Uterus (tissue), 4 donors: ENCODE measurements around the gene NFATC1. TPM values are rescaled to one million over a fixed set of nuclear protein-coding genes. Genes with fewer than 3 reads are reported as not detected.

Source experiments
- DNase-seq, 2 donors: peaks; one replicate each; pipeline ENCODE4 v3.0.0-alpha.2; 2019 to 2020
- H3K27ac ChIP-seq, 2 donors: fragments of 200-600 bp; sonication (generic); 1 replicate in 1 of 2; 2 replicates in 1 of 2; pipeline ENCODE4 v1.5.1; 2016 to 2018
- H3K27me3 ChIP-seq, 2 donors: fragments of 200-600 bp; sonication (generic); one replicate each; pipeline ENCODE4 v1.5.1; 2018 to 2019; ENCODE audit warnings: control low read depth in 1 of 2
- H3K36me3 ChIP-seq, 2 donors: fragments of 200-600 bp; sonication (generic); one replicate each; pipeline ENCODE4 v1.5.1; 2019; ENCODE audit warnings: control low read depth in 1 of 2
- H3K4me1 ChIP-seq, 2 donors: fragments of 200-600 bp; sonication (generic); one replicate each; pipeline ENCODE4 v1.5.1; 2018 to 2019; ENCODE audit warnings: control low read depth in 1 of 2
- H3K4me3 ChIP-seq, 2 donors: fragments of 200-600 bp; sonication (generic); 1 replicate in 1 of 2; 2 replicates in 1 of 2; pipeline ENCODE4 v1.5.1; 2018 to 2019; ENCODE audit warnings: mild to moderate bottlenecking in 1 of 2
- H3K9me3 ChIP-seq, 2 donors: fragments of 200-600 bp; sonication (generic); one replicate each; pipeline ENCODE4 v1.5.1; 2019; ENCODE audit warnings: control low read depth in 1 of 2
- CTCF ChIP-seq, 4 experiments: fragments of 200-600 bp in 2 of 4; fragments of 450-650 bp in 2 of 4; sonication (generic) in 2 of 4; IDR thresholded peaks; one replicate each; pipeline ENCODE4 v1.5.1; 2016 to 2019; ENCODE audit warnings: antibody characterized with exemption in 4 of 4, mild to moderate bottlenecking in 2 of 4, moderate library complexity in 1 of 4
- POLR2A ChIP-seq, 2 donors: fragments of 450-650 bp; IDR thresholded peaks; one replicate each; pipeline ENCODE4 v1.6.1; 2016; ENCODE audit warnings: antibody characterized with exemption in 2 of 2, mild to moderate bottlenecking in 1 of 2, moderate library complexity in 1 of 2
- intact Hi-C: fragments of 100-400 bp; cut with DNase I; formaldehyde crosslinking; loops from one replicate; pipeline ENCODE4 v1.15.1; 2023; ENCODE audit warnings: low total_unique reads
- total RNA-seq, 4 donors: library from RNA; depleted of rRNA in 3 of 4; stranded (reverse); fragments of >200 nt in 3 of 4; gene quantifications; one replicate each; pipeline versions ENCODE4 v1.1.0 to v1.2.4, GENCODE V29; 2014 to 2023
- donor health status: DM: yes; HTN: yes; CAD: no.

NFATC1 gene
- total RNA-seq, 4 donors from 2014 or later = 9.2 to 25.1 (median 14.6) TPM

GRCh38 chr18:79410731-79411613 lies 15.2 kb downstream of the NFATC1 start:
- Histone ChIP-seq H3K27ac (no peak overlapping the region), H3K27me3 (no peaks in the 10 kb centered on the region), H3K36me3 (no peaks in the 10 kb centered on the region), H3K4me3 (no peak overlapping the region), H3K9me3 (no peaks in the 10 kb centered on the region), H3K4me1 (no peaks in the 10 kb centered on the region)
- DNase-seq = no peak
- intact Hi-C loops = no loop called here
- TF ChIP-seq POLR2A (IDR thresholded peaks at IDR 0.05) (no peak), CTCF (IDR thresholded peaks at IDR 0.05) (no peak)

DNA sequence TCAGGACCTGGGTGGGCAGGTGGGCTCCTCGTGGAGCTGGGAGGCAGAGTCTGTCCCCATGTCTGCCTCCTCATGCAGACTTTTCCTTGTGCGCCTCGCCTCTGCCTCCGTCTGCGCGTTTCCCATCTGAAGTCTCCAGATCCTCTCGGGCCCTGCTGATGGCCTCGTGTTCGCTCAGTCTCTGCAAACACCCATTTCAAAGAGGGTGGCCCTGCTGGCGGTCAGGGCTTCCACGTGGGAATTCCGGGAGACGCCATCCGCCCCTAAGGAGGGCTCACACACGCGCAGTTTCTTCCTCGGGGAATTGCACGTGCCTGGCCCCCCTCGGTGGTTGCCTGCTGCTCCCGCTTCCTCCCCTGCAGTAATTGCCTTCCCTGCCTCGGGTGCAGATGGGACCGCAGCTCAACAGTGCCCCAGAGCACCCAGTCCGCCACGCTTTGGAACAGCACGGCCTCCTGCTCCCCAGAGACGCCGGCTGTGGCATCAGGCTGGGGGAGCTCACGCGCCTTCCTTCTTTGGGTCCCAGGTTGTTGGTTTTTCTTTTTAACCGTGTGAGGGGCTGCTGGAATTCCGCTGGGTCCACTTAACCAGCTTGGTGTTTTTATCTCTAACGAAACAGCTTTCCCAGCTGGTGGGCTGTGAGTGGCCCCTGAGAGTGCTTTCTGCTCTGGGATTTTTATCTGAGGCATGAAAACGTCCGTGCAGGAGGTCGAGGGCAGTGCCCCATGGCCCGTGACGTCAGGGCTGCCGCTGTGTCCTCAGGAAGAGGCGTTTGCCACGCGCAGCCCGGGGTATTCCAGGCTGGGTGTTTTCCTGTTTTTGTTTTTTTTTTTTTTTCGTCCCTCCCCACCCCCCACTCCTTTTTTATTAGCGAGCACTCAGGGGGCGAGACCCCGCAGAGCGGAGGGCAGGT lies 16.1 kb downstream of the NFATC1 start:
- Histone ChIP-seq H3K27ac (no peak overlapping the region), H3K36me3 (no peaks in the 10 kb centered on the region), H3K4me1 (no peaks in the 10 kb centered on the region), H3K9me3 (no peaks in the 10 kb centered on the region), H3K4me3 (no peak overlapping the region), H3K27me3 (no peaks in the 10 kb centered on the region)
- intact Hi-C loops = no loop called here
- TF ChIP-seq POLR2A (IDR thresholded peaks at IDR 0.05) (no peak), CTCF (IDR thresholded peaks at IDR 0.05) (no peak)
- no peak for DNase-seq

DNA sequence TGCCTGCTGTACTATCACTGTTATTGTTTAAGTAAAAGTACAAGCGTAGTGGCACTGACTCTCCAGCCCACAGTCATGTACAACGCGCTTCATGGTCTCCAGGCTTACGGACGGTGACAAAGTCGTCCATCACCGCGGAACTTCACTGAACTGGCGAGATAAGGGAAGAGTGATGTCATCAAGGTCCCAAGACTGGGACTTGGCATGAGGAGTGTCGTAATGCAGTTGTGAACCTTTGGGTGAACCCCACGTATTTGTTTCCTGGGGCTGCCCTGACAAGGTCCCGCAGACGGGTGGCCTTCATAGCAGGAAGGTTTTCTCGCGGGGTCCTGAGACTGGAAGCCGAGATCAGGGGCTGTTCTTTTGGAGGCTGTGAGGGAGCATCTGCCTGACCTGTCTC lies 17.3 kb downstream of the NFATC1 start:
- H3K9me3 ChIP-seq = no peaks in the 10 kb centered on the region
- no peaks in the 10 kb centered on the region for H3K27me3 ChIP-seq
- no peaks in the 10 kb centered on the region for H3K4me1 ChIP-seq
- TF ChIP-seq POLR2A (IDR thresholded peaks at IDR 0.05) (no peak), CTCF (IDR thresholded peaks at IDR 0.05) (no peak)
- intact Hi-C loops = no loop called here
- H3K27ac ChIP-seq = no peak overlapping the region
- no peak overlapping the region for H3K4me3 ChIP-seq
- DNase-seq = no peak
- no peaks in the 10 kb centered on the region for H3K36me3 ChIP-seq

DNA sequence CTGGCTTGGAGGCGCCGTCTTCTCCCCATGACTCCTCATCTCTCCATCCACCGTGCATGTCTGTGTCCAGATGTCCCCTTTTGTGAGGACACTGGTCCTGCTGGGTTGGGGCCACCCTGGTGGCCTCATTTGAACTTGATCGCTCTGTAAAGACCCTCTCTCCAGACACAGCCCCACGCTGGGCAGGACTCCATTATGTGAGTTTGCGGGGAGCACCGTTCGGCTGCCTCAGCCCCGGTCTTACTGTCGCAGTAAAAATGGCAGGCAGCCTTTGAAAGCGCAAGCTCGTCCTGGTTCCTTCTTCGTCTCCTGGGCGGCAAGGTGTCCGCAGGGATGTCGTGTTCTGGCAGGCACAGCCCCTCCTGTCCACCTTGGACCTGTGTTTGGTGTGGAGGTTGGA lies 17.7 kb downstream of the NFATC1 start:
- Histone ChIP-seq H3K4me1 (no peaks in the 10 kb centered on the region), H3K27me3 (no peaks in the 10 kb centered on the region), H3K9me3 (no peaks in the 10 kb centered on the region), H3K4me3 (no peak overlapping the region), H3K36me3 (no peaks in the 10 kb centered on the region), H3K27ac (no peak overlapping the region)
- DNase-seq = no peak
- intact Hi-C loops = no loop called here
- TF ChIP-seq CTCF (IDR thresholded peaks at IDR 0.05) (no peak), POLR2A (IDR thresholded peaks at IDR 0.05) (no peak)

DNA sequence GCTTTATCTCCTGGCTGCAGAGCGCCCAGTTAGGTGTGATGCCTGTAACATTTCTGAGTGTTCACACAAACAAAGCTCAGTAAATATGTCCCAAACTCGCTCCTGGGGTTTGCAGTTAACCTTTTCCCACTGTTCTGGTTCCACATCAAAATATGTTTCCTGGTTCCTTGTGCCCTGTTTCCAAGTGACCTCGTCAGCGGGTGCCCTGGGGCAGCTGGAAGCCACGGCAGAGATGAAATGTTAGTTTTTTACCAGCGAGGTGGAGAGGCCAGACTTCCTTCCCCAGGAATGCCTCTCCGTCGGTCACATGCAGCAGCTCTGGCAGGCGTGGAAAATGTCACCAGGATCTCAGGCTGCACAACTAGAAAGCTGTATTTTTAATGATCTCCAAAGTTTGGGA lies 18.2 kb downstream of the NFATC1 start:
- Histone ChIP-seq H3K36me3 (no peaks in the 10 kb centered on the region), H3K9me3 (no peaks in the 10 kb centered on the region), H3K4me3 (no peak overlapping the region), H3K27ac (no peak overlapping the region), H3K4me1 (no peaks in the 10 kb centered on the region), H3K27me3 (no peaks in the 10 kb centered on the region)
- TF ChIP-seq POLR2A (IDR thresholded peaks at IDR 0.05) = no peak
- TF ChIP-seq CTCF (IDR thresholded peaks at IDR 0.05) = no peak
- intact Hi-C loops = no loop called here
- no peak for DNase-seq
